Mesenchymal stem cell (in vitro differentiated cells and primary cell): Measurements from ENCODE around the gene GGT1.
"Not testable (repeated sequence)": the region's sequence is repeated elsewhere in the genome, so short reads cannot be mapped to it uniquely, and the experiment has no call there.

ENCODE experiments used
- DNase-seq: peaks from one replicate; pipeline ENCODE4 v3.0.0-alpha.2; 2013
- H2AFZ ChIP-seq: one replicate; pipeline ENCODE4 v1.6.1; 2013; ENCODE audit warnings: low read depth, mild to moderate bottlenecking, control low read depth, inconsistent platforms, low read length, moderate library complexity
- H2AK5ac ChIP-seq: 2 replicates; pipeline ENCODE4 v1.6.1; 2013; ENCODE audit warnings: low read length, moderate library complexity, mild to moderate bottlenecking, inconsistent platforms; ENCODE audit not compliant: severe bottlenecking
- H2BK120ac ChIP-seq: one replicate; pipeline ENCODE4 v1.6.1; 2013; ENCODE audit warnings: low read depth, mild to moderate bottlenecking, inconsistent platforms, low read length, moderate library complexity
- H2BK12ac ChIP-seq, 2 experiments: one replicate each; pipeline ENCODE4 v1.6.1; 2013; ENCODE audit warnings: inconsistent platforms in 2 of 2, low read length in 2 of 2, mild to moderate bottlenecking in 2 of 2, moderate library complexity in 2 of 2, control low read depth in 1 of 2
- H2BK15ac ChIP-seq: one replicate; pipeline ENCODE4 v1.6.1; 2013; ENCODE audit warnings: mild to moderate bottlenecking, low read depth, inconsistent platforms; ENCODE audit not compliant: poor library complexity, severe bottlenecking
- H2BK5ac ChIP-seq: 2 replicates; pipeline ENCODE4 v1.6.1; 2013; ENCODE audit warnings: low read depth, mild to moderate bottlenecking, low read length, control low read depth, inconsistent platforms; ENCODE audit not compliant: poor library complexity, severe bottlenecking
- H3K14ac ChIP-seq, 2 experiments: one replicate each; pipeline ENCODE4 v1.6.1; 2013; ENCODE audit warnings: inconsistent platforms in 2 of 2, low read length in 2 of 2, control low read depth in 1 of 2, mild to moderate bottlenecking in 1 of 2, moderate library complexity in 1 of 2
- H3K18ac ChIP-seq, 2 experiments: one replicate each; pipeline ENCODE4 v1.6.1; 2013; ENCODE audit warnings: inconsistent platforms in 2 of 2, low read length in 2 of 2, control low read depth in 1 of 2, low read depth in 1 of 2, mild to moderate bottlenecking in 1 of 2
- H3K23ac ChIP-seq, 2 experiments: one replicate each; pipeline ENCODE4 v1.6.1; 2013; ENCODE audit warnings: inconsistent platforms in 2 of 2, low read length in 2 of 2, mild to moderate bottlenecking in 2 of 2, moderate library complexity in 2 of 2, control low read depth in 1 of 2
- H3K27ac ChIP-seq: 2 replicates; pipeline ENCODE4 v1.5.1; 2013; ENCODE audit warnings: mild to moderate bottlenecking, moderate library complexity, low read length, control low read depth, inconsistent platforms; ENCODE audit not compliant: poor library complexity, severe bottlenecking
- H3K27me3 ChIP-seq, 2 experiments: 2 replicates each; pipeline versions ENCODE4 v1.6.1 to v1.7.0; 2013; ENCODE audit warnings: low read length in 2 of 2, mild to moderate bottlenecking in 2 of 2, moderate library complexity in 2 of 2, control low read depth in 1 of 2, inconsistent platforms in 1 of 2; ENCODE audit not compliant: control insufficient read depth in 1 of 2, insufficient read depth in 1 of 2
- H3K36me3 ChIP-seq, 2 experiments: 2 replicates each; pipeline versions ENCODE4 v1.6.1 to v1.7.0; 2013; ENCODE audit warnings: low read length in 2 of 2, control low read depth in 1 of 2, inconsistent platforms in 1 of 2, low read depth in 1 of 2, mild to moderate bottlenecking in 1 of 2; ENCODE audit not compliant: insufficient read depth in 2 of 2, control insufficient read depth in 1 of 2
- H3K4ac ChIP-seq, 2 experiments: one replicate each; pipeline ENCODE4 v1.6.1; 2013; ENCODE audit warnings: inconsistent platforms in 2 of 2, low read length in 2 of 2, mild to moderate bottlenecking in 2 of 2, moderate library complexity in 2 of 2, control low read depth in 1 of 2, low read depth in 1 of 2
- H3K4me1 ChIP-seq: 2 replicates; pipeline ENCODE4 v1.6.1; 2013; ENCODE audit warnings: low read depth, low read length, control low read depth; ENCODE audit not compliant: control insufficient read depth, insufficient read depth
- H3K4me2 ChIP-seq: 2 replicates; pipeline ENCODE4 v1.6.1; 2013; ENCODE audit warnings: low read length, mild to moderate bottlenecking, inconsistent platforms; ENCODE audit not compliant: poor library complexity, severe bottlenecking
- H3K4me3 ChIP-seq, 2 experiments: 2 replicates each; pipeline versions ENCODE4 v1.5.1 to v1.7.0; 2013; ENCODE audit warnings: low read length in 2 of 2, mild to moderate bottlenecking in 2 of 2, control low read depth in 1 of 2, low read depth in 1 of 2; ENCODE audit not compliant: insufficient read depth in 1 of 2
- H3K79me1 ChIP-seq: replicated peaks from 2 replicates; pipeline ENCODE4 v1.6.1; 2013; ENCODE audit warnings: mild to moderate bottlenecking, control low read depth, low read length, inconsistent platforms; ENCODE audit not compliant: poor library complexity, severe bottlenecking
- H3K9ac ChIP-seq: 2 replicates; pipeline ENCODE4 v1.7.0; 2013; ENCODE audit warnings: mild to moderate bottlenecking, low read length, moderate library complexity
- H3K9me3 ChIP-seq: 2 replicates; pipeline ENCODE4 v1.7.0; 2013; ENCODE audit warnings: mild to moderate bottlenecking, low read length; ENCODE audit not compliant: control insufficient read depth
- H4K8ac ChIP-seq: one replicate; pipeline ENCODE4 v1.6.1; 2013; ENCODE audit warnings: inconsistent platforms, mild to moderate bottlenecking, low read length, moderate library complexity
- H4K91ac ChIP-seq: one replicate; pipeline ENCODE4 v1.6.1; 2013; ENCODE audit warnings: mild to moderate bottlenecking, low read length, inconsistent platforms
- WGBS: methylation state at CpG from one replicate; pipeline ENCODE4 v1.1.7; 2013; ENCODE audit warnings: mixed read lengths; 5-methylcytosine and 5-hydroxymethylcytosine counted together

Gene GGT1

GRCh38 chr22:24599958-24600715 lies 2.9 kb upstream of the GGT1 start:
- not testable (repeated sequence) for H2BK12ac ChIP-seq, H3K36me3 ChIP-seq, H2BK120ac ChIP-seq, H4K91ac ChIP-seq, H2BK5ac ChIP-seq, H3K79me1 ChIP-seq, H3K18ac ChIP-seq, H2AFZ ChIP-seq, H4K8ac ChIP-seq, H3K4ac ChIP-seq, H3K4me2 ChIP-seq, H3K27me3 ChIP-seq, H3K27ac ChIP-seq, H3K9ac ChIP-seq, DNase-seq, H3K9me3 ChIP-seq, H3K23ac ChIP-seq, H3K4me3 ChIP-seq, H2BK15ac ChIP-seq
- peak overlapping the region in 1 of 2 experiments; percentile 13 for H3K14ac ChIP-seq
- H2AK5ac ChIP-seq: peak overlapping the region; percentile 12
- WGBS: 92% methylated on average over 2 of the region's 3 CpGs
- H3K4me1 ChIP-seq: peaks cover 43% of the 10 kb centered on the region

GRCh38 chr22:24601217-24602104 lies 1.5 kb upstream of the GGT1 start:
- H2BK5ac ChIP-seq: peak overlapping the region; percentile 52
- H3K23ac ChIP-seq: peak overlapping the region in 1 of 2 experiments; percentile 64
- H3K9me3 ChIP-seq: no peaks in the 10 kb centered on the region
- H3K18ac ChIP-seq: no peak overlapping the region
- peak overlapping the region in 1 of 2 experiments; percentile 62 for H3K14ac ChIP-seq
- peak overlapping the region; percentile 14 for H2AK5ac ChIP-seq
- peaks cover 43% of the 10 kb centered on the region for H3K4me1 ChIP-seq
- no peak overlapping the region for H2AFZ ChIP-seq
- DNase-seq: no peak
- H2BK120ac ChIP-seq: no peak overlapping the region
- no peak overlapping the region for H3K4me2 ChIP-seq
- H3K36me3 ChIP-seq: no peaks in the 10 kb centered on the region
- H3K9ac ChIP-seq: no peak overlapping the region
- WGBS: 87% methylated on average over 12 of the region's 12 CpGs
- peak overlapping the region in 1 of 2 experiments; percentile 53 for H3K4ac ChIP-seq
- no peaks in the 10 kb centered on the region for H3K27me3 ChIP-seq
- H3K79me1 ChIP-seq: no peaks in the 10 kb centered on the region
- no peak overlapping the region for H3K27ac ChIP-seq
- H2BK15ac ChIP-seq: no peak overlapping the region
- H3K4me3 ChIP-seq: no peak overlapping the region
- peak overlapping the region; percentile 36 for H4K8ac ChIP-seq
- peak overlapping the region in 1 of 2 experiments; percentile 47 for H2BK12ac ChIP-seq
- H4K91ac ChIP-seq: peak overlapping the region; percentile 43

GRCh38 chr22:24602105-24602749 lies 766 bp upstream of the GGT1 start:
- 93% methylated on average over 11 of the region's 11 CpGs for WGBS
- peaks cover 44% of the 10 kb centered on the region for H3K4me1 ChIP-seq
- DNase-seq, H3K18ac ChIP-seq, H2BK12ac ChIP-seq, H3K27me3 ChIP-seq, H3K36me3 ChIP-seq, H2BK15ac ChIP-seq, H3K79me1 ChIP-seq, H3K4me3 ChIP-seq, H3K9me3 ChIP-seq, H3K14ac ChIP-seq, H3K9ac ChIP-seq, H4K91ac ChIP-seq, H2AFZ ChIP-seq, H3K23ac ChIP-seq, H3K4me2 ChIP-seq, H2BK120ac ChIP-seq, H4K8ac ChIP-seq, H3K27ac ChIP-seq: not testable (repeated sequence)
- peak overlapping the region; percentile 80 for H2AK5ac ChIP-seq
- peak overlapping the region; percentile 66 for H2BK5ac ChIP-seq
- H3K4ac ChIP-seq: peak overlapping the region in 1 of 2 experiments; percentile 58
